A549 (cell line): ENCODE data around the gene AGR3. TPM values are rescaled to one million over a fixed set of nuclear protein-coding genes. Genes with fewer than 3 reads are reported as not detected.

Experiments
- ATAC-seq, 2 experiments: fragments of 200-7000 bp in 1 of 2; fragments of >200 bp in 1 of 2; cut with Nextera tagmentation in 1 of 2; cut with Tn5 transposase in 1 of 2; 3 replicates each; pipeline versions ENCODE4 v1.8.0 to v1.9.1; 2018 to 2020; ENCODE audit warnings: mild to moderate bottlenecking in 1 of 2, moderate library complexity in 1 of 2
- CTCF ChIA-PET: fragments of 300-600 bp; sonication (Branson Sonifier 250); formaldehyde crosslinking; extraction: SDS; loops from one replicate; lab custom pipeline; 2021; ENCODE audit warnings: antibody characterized with exemption, inconsistent platforms; lab: Yijun Ruan, JAX
- POLR2A ChIA-PET: fragments of 350-600 bp; formaldehyde crosslinking; extraction: SDS; loops from one replicate; lab custom pipeline; 2021; ENCODE audit warnings: antibody characterized with exemption, inconsistent platforms; lab: Yijun Ruan, JAX
- DNase-seq, 2 experiments: peaks; one replicate each; pipeline versions ENCODE4 v3.0.0 to v3.0.0-alpha.2; 2011 to 2016; ENCODE audit warnings: low read depth in 1 of 2, low spot score in 1 of 2
- FAIRE-seq: peaks from 2 replicates; lab custom pipeline; 2011; peaks lifted over from hg19 to GRCh38; lab: Jason Lieb, UNC
- H3K27ac ChIP-seq, 2 experiments: fragments of >200 bp; sonication (Bioruptor Twin); formaldehyde crosslinking; 3 replicates each; pipeline ENCODE4 v1.5.1; 2016 to 2017
- H3K4me1 ChIP-seq: fragments of >200 bp; sonication (Bioruptor Twin); formaldehyde crosslinking; 3 replicates; pipeline ENCODE4 v1.6.1; 2016
- H3K4me2 ChIP-seq: fragments of >200 bp; sonication (Bioruptor Twin); formaldehyde crosslinking; 3 replicates; pipeline ENCODE4 v1.6.1; 2016
- H3K4me3 ChIP-seq: fragments of >200 bp; sonication (Bioruptor Twin); formaldehyde crosslinking; 3 replicates; pipeline ENCODE4 v1.5.1; 2016
- H3K9me3 ChIP-seq: fragments of >200 bp; sonication (Bioruptor Twin); formaldehyde crosslinking; 3 replicates; pipeline ENCODE4 v1.6.1; 2016
- CBX8 ChIP-seq: fragments of 200-600 bp; sonication (generic); IDR thresholded peaks from 2 replicates; pipeline ENCODE4 v1.6.1; 2016
- CHD2 ChIP-seq: fragments of 150-350 bp; IDR thresholded peaks from 2 replicates; pipeline ENCODE4 v1.6.1; 2014; ENCODE audit warnings: low read length; ENCODE audit not compliant: partially characterized antibody
- CHD4 ChIP-seq: fragments of 200-600 bp; sonication (generic); IDR thresholded peaks from 2 replicates; pipeline ENCODE4 v1.6.1; 2016; ENCODE audit warnings: antibody characterized with exemption, mild to moderate bottlenecking, borderline replicate concordance
- ELK1 ChIP-seq: fragments of 150-350 bp; IDR thresholded peaks from 2 replicates; pipeline ENCODE4 v1.6.1; 2014; ENCODE audit warnings: low read depth, mild to moderate bottlenecking, low read length
- ESRRA ChIP-seq: fragments of 150-350 bp; IDR thresholded peaks from 2 replicates; pipeline ENCODE4 v1.6.1; 2014; ENCODE audit warnings: mild to moderate bottlenecking, low read length, borderline replicate concordance
- FOSB ChIP-seq: fragments of 250-450 bp; sonication (Bioruptor Pico); IDR thresholded peaks from 2 replicates; pipeline ENCODE4 v1.5.0; 2020; ENCODE audit warnings: mild to moderate bottlenecking, moderate library complexity
- FOXS1 ChIP-seq: fragments of 250-450 bp; sonication (Bioruptor Pico); IDR thresholded peaks from 2 replicates; pipeline ENCODE4 v1.5.0; 2020; ENCODE audit warnings: mild to moderate bottlenecking, moderate library complexity
- GATA3 ChIP-seq: IDR thresholded peaks from 2 replicates; pipeline ENCODE4 v1.6.1; 2012; ENCODE audit warnings: borderline replicate concordance
- HDAC2 ChIP-seq: fragments of 200-600 bp; sonication (generic); IDR thresholded peaks from 2 replicates; pipeline ENCODE4 v1.6.1; 2016
- KDM5A ChIP-seq: fragments of 200-600 bp; sonication (generic); IDR thresholded peaks from 2 replicates; pipeline ENCODE4 v1.6.1; 2016; ENCODE audit warnings: antibody characterized with exemption, mild to moderate bottlenecking
- MAFK ChIP-seq: fragments of 450-650 bp; IDR thresholded peaks from 2 replicates; pipeline ENCODE4 v1.6.1; 2014; ENCODE audit not compliant: partially characterized antibody
- NPAS2 ChIP-seq: fragments of 250-450 bp; sonication (Bioruptor Pico); IDR thresholded peaks from 2 replicates; pipeline ENCODE4 v1.8.0; 2022; ENCODE audit warnings: mild to moderate bottlenecking, moderate library complexity, borderline replicate concordance
- PBX3 ChIP-seq: IDR thresholded peaks from 2 replicates; pipeline ENCODE4 v1.6.1; 2012
- PHF8 ChIP-seq: fragments of 200-600 bp; sonication (generic); IDR thresholded peaks from 2 replicates; pipeline ENCODE4 v1.6.1; 2016; ENCODE audit warnings: low read depth, mild to moderate bottlenecking, antibody characterized with exemption, moderate library complexity, borderline replicate concordance
- POLR2A ChIP-seq: IDR thresholded peaks from 2 replicates; pipeline ENCODE4 v1.6.1; 2012; ENCODE audit warnings: mild to moderate bottlenecking, low read length
- POLR2AphosphoS2 ChIP-seq: conservative IDR thresholded peaks from 2 replicates; pipeline ENCODE4 v1.6.1; 2012; ENCODE audit warnings: low read length, improper control_type of control experiment, inconsistent platforms
- RCOR1 ChIP-seq: fragments of 150-350 bp; IDR thresholded peaks from 2 replicates; pipeline ENCODE4 v1.6.1; 2014; ENCODE audit warnings: antibody characterized with exemption, low read length, low read depth
- REST ChIP-seq: fragments of 200-600 bp; sonication (generic); IDR thresholded peaks from 2 replicates; pipeline ENCODE4 v1.6.1; 2016; ENCODE audit warnings: antibody characterized with exemption, mild to moderate bottlenecking, moderate library complexity
- RFX5 ChIP-seq: fragments of 450-650 bp; IDR thresholded peaks from 2 replicates; pipeline ENCODE4 v1.7.1; 2014; ENCODE audit warnings: antibody characterized with exemption, mild to moderate bottlenecking, moderate library complexity
- RNF2 ChIP-seq: fragments of 200-600 bp; sonication (generic); IDR thresholded peaks from 2 replicates; pipeline ENCODE4 v1.6.1; 2016; ENCODE audit warnings: low read depth, mild to moderate bottlenecking, antibody characterized with exemption, moderate library complexity, borderline replicate concordance
- SREBF2 ChIP-seq: fragments of 450-650 bp; IDR thresholded peaks from 2 replicates; pipeline ENCODE4 v1.6.1; 2014; ENCODE audit warnings: mild to moderate bottlenecking, moderate library complexity
- TP53 ChIP-seq: fragments of 250-450 bp; sonication (Bioruptor Pico); IDR thresholded peaks from 2 replicates; pipeline ENCODE4 v1.5.0; 2021; ENCODE audit warnings: mild to moderate bottlenecking, moderate library complexity
- ZC3H11A ChIP-seq: fragments of 450-650 bp; IDR thresholded peaks from 2 replicates; pipeline ENCODE4 v1.6.1; 2014; ENCODE audit warnings: antibody characterized with exemption, mild to moderate bottlenecking
- ZFP36 ChIP-seq: fragments of 450-650 bp; IDR thresholded peaks from 2 replicates; pipeline ENCODE4 v1.6.1; 2014; ENCODE audit warnings: borderline replicate concordance; ENCODE audit not compliant: partially characterized antibody
- ZNF302 ChIP-seq: fragments of 250-450 bp; sonication (Bioruptor Pico); IDR thresholded peaks from 2 replicates; pipeline ENCODE4 v1.9.0; 2021; ENCODE audit warnings: inconsistent platforms, mild to moderate bottlenecking, moderate library complexity
- polyA plus RNA-seq, 4 experiments: library from polyadenylated mRNA; depleted of rRNA in 3 of 4; stranded (reverse); fragments of >200 nt; fragmentation: RNase III in 1 of 4; extraction: RNeasy Plus Mini Kit Qiagen cat#74134 plus additional on column Dnase treatment in 1 of 4; gene quantifications; 2 replicates in 3 of 4; 3 replicates in 1 of 4; pipeline ENCODE4 v1.2.3, GENCODE V29; 2011 to 2017

AGR3 gene
- polyA plus RNA-seq, 2 of the 4 experiments (the other 2 are of a cell fraction): 0.36 TPM; not detected in 1

GRCh38 chr7:16833373-16833772 lies 48.4 kb downstream of the AGR3 start (continued):
- TF ChIP-seq RCOR1 (no peak), POLR2A (no peak), CBX8 (no peak), CHD2 (no peak), HDAC2 (no peak), ESRRA (no peak), FOSB (no peak), KDM5A (no peak), RFX5 (no peak), NPAS2 (CRISPR knock-in tag) (no peak), FOXS1 (CRISPR knock-in tag) (no peak)
- TF ChIP-seq, all 56 proteins: peak for 0

GRCh38 chr7:16826060-16826459 lies 55.7 kb downstream of the AGR3 start:
- Histone ChIP-seq H3K4me2 (no peak overlapping the region), H3K9me3 (0 out of 3 replicates have a peak, but pooled peaks cover 2% of the 10 kb centered on the region)
- no peak for FAIRE-seq
- no peak for TF ChIP-seq ZNF302
- no peak for TF ChIP-seq GATA3
- TF ChIP-seq TP53 (CRISPR knock-in tag): no peak
- no peak for TF ChIP-seq PBX3
- TF ChIP-seq POLR2AphosphoS2: no peak
- no peak for TF ChIP-seq KDM5A
- TF ChIP-seq REST: no peak
- TF ChIP-seq ZFP36: no peak
- no peak for TF ChIP-seq ELK1
- no peak for TF ChIP-seq FOXS1 (CRISPR knock-in tag)
- no peak for TF ChIP-seq RNF2
- no peak for TF ChIP-seq PHF8
- TF ChIP-seq SREBF2: no peak
- no peak for TF ChIP-seq CHD4
- no peak for TF ChIP-seq MAFK
- TF ChIP-seq ZC3H11A: no peak
- no peak for TF ChIP-seq FOSB
- TF ChIP-seq, all 56 proteins: peak for 0
- no peak for DNase-seq
- CTCF ChIA-PET: no interaction called here
- no peak for ATAC-seq
- POLR2A ChIA-PET: no interaction called here
- peak overlapping the region in 1 of 2 experiments; percentile 42; a peak in 3 of 6 replicates for H3K27ac ChIP-seq
- peaks cover 18% of the 10 kb centered on the region for H3K4me1 ChIP-seq
- H3K4me3 ChIP-seq: no peak overlapping the region
